C4-2B (cell line): ENCODE data around the gene MRPL10.

Source experiments
- H3K27ac ChIP-seq: fragments of 450-650 bp; 2 replicates; pipeline ENCODE4 v1.5.1; 2017
- CTCF ChIP-seq: fragments of 450-650 bp; conservative IDR thresholded peaks from 2 replicates; pipeline ENCODE4 v1.5.1; 2017; ENCODE audit warnings: mild to moderate bottlenecking
- ZFX ChIP-seq: fragments of 450-650 bp; IDR thresholded peaks from 2 replicates; pipeline ENCODE4 v1.6.1; 2017

The MRPL10 gene

GRCh38 chr17:47869114-47869513 lies 37.8 kb upstream of the MRPL10 start:
- H3K27ac ChIP-seq: no peak overlapping the region
- TF ChIP-seq ZFX: no peak
- no peak for TF ChIP-seq CTCF

GRCh38 chr17:47867813-47868533 lies 36.6 kb upstream of the MRPL10 start:
- TF ChIP-seq CTCF: no peak
- TF ChIP-seq ZFX: no peak
- no peak overlapping the region for H3K27ac ChIP-seq

GRCh38 chr17:47866941-47867340 lies 35.6 kb upstream of the MRPL10 start:
- no peak for TF ChIP-seq CTCF
- no peak for TF ChIP-seq ZFX
- H3K27ac ChIP-seq: no peak overlapping the region

DNA sequence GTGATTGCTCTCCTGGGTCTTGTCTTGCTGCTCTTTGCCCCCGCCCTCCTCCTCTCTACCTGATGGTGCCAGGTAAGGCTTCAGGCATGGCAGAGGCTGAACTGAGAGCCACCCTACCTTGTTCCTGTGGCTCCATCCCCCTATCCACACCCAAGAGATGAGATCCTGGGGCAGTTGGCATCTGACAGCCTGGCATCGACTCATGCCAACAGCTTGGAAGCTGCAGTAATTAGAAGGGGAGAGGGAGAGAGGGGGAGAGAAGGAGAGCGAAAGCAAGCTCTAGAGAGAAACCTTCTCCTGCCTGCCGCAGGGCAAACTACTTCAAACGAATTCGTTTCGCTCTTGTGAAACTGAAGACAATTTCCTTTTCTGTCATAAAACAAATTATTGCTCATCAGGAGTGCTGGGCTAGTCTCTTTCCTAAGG lies 33.5 kb upstream of the MRPL10 start:
- TF ChIP-seq ZFX (no peak), CTCF (no peak)
- no peak overlapping the region for H3K27ac ChIP-seq

DNA sequence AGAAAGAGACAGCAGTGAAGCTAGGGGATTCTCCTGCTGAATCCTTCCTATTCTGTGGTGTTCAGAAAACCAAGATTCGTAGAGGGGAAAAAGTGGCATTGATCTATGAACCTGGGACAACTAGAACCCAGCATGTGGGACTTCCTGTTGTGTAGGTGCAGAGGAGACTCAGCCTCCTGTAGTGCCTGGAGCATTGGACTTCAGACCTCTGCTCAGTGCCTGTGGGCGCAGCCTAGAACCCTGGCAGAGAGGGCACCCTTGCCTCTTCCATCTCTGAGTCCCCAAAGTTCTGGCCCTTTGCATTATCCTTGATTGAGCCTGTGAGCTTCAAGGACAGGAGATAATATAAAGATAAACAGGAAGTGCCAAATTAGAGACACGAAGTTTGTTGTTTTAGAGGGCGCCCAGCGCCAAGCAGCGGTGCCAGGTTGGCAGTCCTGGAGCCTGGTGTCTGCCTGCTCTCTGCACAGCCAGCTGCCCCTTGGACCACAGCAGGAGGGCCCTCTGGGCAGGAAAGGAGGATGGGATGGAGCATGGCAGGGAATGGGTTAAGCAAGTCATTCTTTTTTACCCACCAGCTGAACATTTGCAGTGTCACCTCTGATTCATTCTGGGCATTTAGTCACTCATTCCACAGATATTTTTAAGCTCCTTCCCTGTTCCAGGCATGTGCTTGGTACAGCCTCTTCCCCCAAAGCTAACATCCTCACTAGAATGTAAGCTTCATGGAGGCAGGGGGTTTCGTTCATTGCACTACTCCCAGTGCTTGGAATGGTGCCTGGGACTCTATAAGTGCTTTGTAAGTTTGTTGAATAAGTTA lies 31.5 kb upstream of the MRPL10 start:
- no peak overlapping the region for H3K27ac ChIP-seq

DNA sequence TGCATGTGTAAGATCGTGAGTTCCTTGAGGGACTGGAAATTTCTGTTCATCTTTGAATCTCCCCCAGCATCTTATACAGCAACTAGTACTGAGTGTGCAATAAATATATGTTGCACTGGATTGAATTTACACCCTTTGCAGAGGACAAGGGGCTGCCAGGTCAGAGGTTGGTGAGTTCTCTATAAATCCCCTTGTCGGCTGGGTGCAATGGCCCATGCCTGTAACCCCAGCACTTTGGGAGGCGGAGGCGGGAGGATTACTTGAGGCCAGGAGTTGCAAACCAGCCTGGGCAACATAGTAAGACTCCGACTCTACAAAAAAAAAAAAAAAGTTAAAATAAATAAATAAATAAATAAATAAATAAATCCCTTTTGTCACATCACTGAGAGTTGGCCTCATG lies 29.0 kb upstream of the MRPL10 start:
- TF ChIP-seq ZFX (no peak), CTCF (no peak)
- H3K27ac ChIP-seq: no peak overlapping the region

More for the DNA sequence above, 31.5 kb upstream of the MRPL10 start:
- TF ChIP-seq CTCF: no peak
- TF ChIP-seq ZFX: no peak
